Transverse colon (tissue), 4 donors: Measurements from ENCODE around the gene PRDM9. TPM values are rescaled to one million over a fixed set of nuclear protein-coding genes. Genes with fewer than 3 reads are reported as not detected.
"Not testable (repeated sequence)": the region's sequence is repeated elsewhere in the genome, so short reads cannot be mapped to it uniquely, and the experiment has no call there.

Experiments used
- DNase-seq: peaks from one replicate; pipeline ENCODE4 v3.0.0-alpha.2; 2019
- H3K27ac ChIP-seq, 4 donors: fragments of 200-600 bp; sonication (generic); 2 replicates each; pipeline ENCODE4 v1.5.1; 2016 to 2018; ENCODE audit warnings: inconsistent platforms in 4 of 4
- H3K27me3 ChIP-seq: fragments of 200-600 bp; sonication (generic); 2 replicates; pipeline ENCODE4 v1.5.1; 2017; ENCODE audit warnings: inconsistent platforms
- H3K36me3 ChIP-seq, 4 donors: fragments of 200-600 bp; sonication (generic); 2 replicates each; pipeline ENCODE4 v1.5.1; 2017 to 2019; ENCODE audit warnings: inconsistent platforms in 4 of 4
- H3K4me1 ChIP-seq, 4 donors: fragments of 200-600 bp; sonication (generic); 2 replicates each; pipeline ENCODE4 v1.5.1; 2017 to 2020; ENCODE audit warnings: inconsistent platforms in 4 of 4
- H3K4me3 ChIP-seq, 4 donors: fragments of 200-600 bp; sonication (generic); 1 replicate in 1 of 4; 2 replicates in 3 of 4; pipeline versions ENCODE4 v1.5.1 to v1.6.1; 2017 to 2019; ENCODE audit warnings: inconsistent platforms in 4 of 4
- H3K9me3 ChIP-seq, 2 donors: fragments of 200-600 bp; sonication (generic); 2 replicates each; pipeline ENCODE4 v1.5.1; 2017 to 2019; ENCODE audit warnings: inconsistent platforms in 2 of 2
- CTCF ChIP-seq, 5 experiments: fragments of 200-600 bp in 3 of 5; fragments of 450-650 bp in 2 of 5; sonication (generic) in 3 of 5; IDR thresholded peaks; 1 replicate in 2 of 5; 2 replicates in 3 of 5; pipeline ENCODE4 v1.5.1; 2016 to 2017; ENCODE audit warnings: antibody characterized with exemption in 5 of 5, inconsistent platforms in 3 of 5, mild to moderate bottlenecking in 2 of 5, moderate library complexity in 1 of 5
- EP300 ChIP-seq: sonication (generic); formaldehyde crosslinking; IDR thresholded peaks from one replicate; pipeline ENCODE4 v1.6.1; 2017; ENCODE audit warnings: antibody characterized with exemption, low read depth
- POLR2A ChIP-seq: fragments of 450-650 bp; IDR thresholded peaks from one replicate; pipeline ENCODE4 v1.6.1; 2016; ENCODE audit warnings: antibody characterized with exemption, mild to moderate bottlenecking, moderate library complexity
- POLR2AphosphoS5 ChIP-seq, 3 donors: sonication (generic); formaldehyde crosslinking; IDR thresholded peaks; one replicate each; pipeline ENCODE4 v1.6.1; 2016; ENCODE audit warnings: antibody characterized with exemption in 3 of 3
- WGBS, 2 donors: methylation state at CpG; one replicate each; pipeline ENCODE4 v1.1.5; 2018; ENCODE audit warnings: low coverage in 1 of 2; 5-methylcytosine and 5-hydroxymethylcytosine counted together
- in situ Hi-C, 4 donors: fragments of 200-750 bp; cut with MboI; loops; one replicate each; pipeline versions ENCODE4 v1.15.0 to v1.15.1; 2017; ENCODE audit warnings: low sequenced_read_pairs in 3 of 4, low pct_ligation_motif_present in 1 of 4, low pct_unique_long_range_greater_than_20kb in 1 of 4
- intact Hi-C: fragments of 100-400 bp; cut with DNase I; formaldehyde crosslinking; loops from one replicate; pipeline ENCODE4 v1.15.1; 2023; ENCODE audit warnings: low total_unique reads
- total RNA-seq, 4 donors: library from RNA; depleted of rRNA; stranded (reverse); fragments of >200 nt; gene quantifications; one replicate each; pipeline ENCODE4 v1.1.0, GENCODE V29; 2016

PRDM9 gene
- total RNA-seq, 4 donors from 2014 or later, result not detected

GRCh38 chr5:23522553-23522952, 15.1 kb downstream of the PRDM9 start:
- in situ Hi-C loops (no loop called here), intact Hi-C loops (no loop called here)
- 94% methylated on average over 4 of the region's 4 CpGs; no CpG with 5 or more reads in 1 of the 2 donors for WGBS, 2 donors
- Histone ChIP-seq H3K4me3 (no peak overlapping the region), H3K36me3 (no peaks in the 10 kb centered on the region), H3K27ac (no peak overlapping the region), H3K4me1 (no peaks in the 10 kb centered on the region), H3K27me3 (no peaks in the 10 kb centered on the region), H3K9me3 (no peaks in the 10 kb centered on the region)
- TF ChIP-seq POLR2AphosphoS5 (IDR thresholded peaks at IDR 0.05), result no peak
- no peak for TF ChIP-seq CTCF (IDR thresholded peaks at IDR 0.05)
- no peak for TF ChIP-seq POLR2A
- TF ChIP-seq EP300, result no peak
- no peak for DNase-seq

GRCh38 chr5:23523031-23523430, 15.6 kb downstream of the PRDM9 start:
- in situ Hi-C loops, result no loop called here
- 80 to 96% methylated on average over 1 of the region's 1 CpG for WGBS, 2 donors
- intact Hi-C loops, result no loop called here
- H3K27me3 ChIP-seq, result no peaks in the 10 kb centered on the region
- no peak overlapping the region for H3K4me3 ChIP-seq
- TF ChIP-seq POLR2A (no peak), POLR2AphosphoS5 (IDR thresholded peaks at IDR 0.05) (no peak), EP300 (no peak), CTCF (IDR thresholded peaks at IDR 0.05) (no peak)
- H3K27ac ChIP-seq, result no peak overlapping the region
- no peaks in the 10 kb centered on the region for H3K4me1 ChIP-seq
- DNase-seq, result no peak
- no peaks in the 10 kb centered on the region for H3K36me3 ChIP-seq
- H3K9me3 ChIP-seq, result no peaks in the 10 kb centered on the region

- WGBS, 2 donors, result 85% methylated on average over 2 of the region's 2 CpGs; no CpG with 5 or more reads in 1 of the 2 donors
- H3K4me3 ChIP-seq, result no peak overlapping the region
These were observed 16.6 kb downstream of the PRDM9 start for GRCh38 chr5:23523998-23524397.

GRCh38 chr5:23525751-23526150, 18.3 kb downstream of the PRDM9 start:
- DNase-seq, result no peak
- no peaks in the 10 kb centered on the region for H3K9me3 ChIP-seq
- H3K4me1 ChIP-seq, result no peaks in the 10 kb centered on the region
- intact Hi-C loops (no loop called here), in situ Hi-C loops (no loop called here)
- TF ChIP-seq POLR2A (no peak), CTCF (IDR thresholded peaks at IDR 0.05) (no peak), EP300 (no peak), POLR2AphosphoS5 (IDR thresholded peaks at IDR 0.05) (no peak)
- H3K4me3 ChIP-seq, result no peak overlapping the region
- H3K27ac ChIP-seq, result no peak overlapping the region
- H3K36me3 ChIP-seq, result no peaks in the 10 kb centered on the region
- H3K27me3 ChIP-seq, result no peaks in the 10 kb centered on the region

More at GRCh38 chr5:23523998-23524397, 16.6 kb downstream of the PRDM9 start:
- TF ChIP-seq POLR2AphosphoS5 (IDR thresholded peaks at IDR 0.05) (no peak), EP300 (no peak), POLR2A (no peak), CTCF (IDR thresholded peaks at IDR 0.05) (no peak)
- DNase-seq, result no peak
- Histone ChIP-seq H3K4me1 (no peaks in the 10 kb centered on the region), H3K27ac (no peak overlapping the region), H3K27me3 (no peaks in the 10 kb centered on the region), H3K36me3 (no peaks in the 10 kb centered on the region), H3K9me3 (no peaks in the 10 kb centered on the region)
- intact Hi-C loops (no loop called here), in situ Hi-C loops (no loop called here)

GRCh38 chr5:23526616-23527015, 19.2 kb downstream of the PRDM9 start:
- H3K4me3 ChIP-seq, H3K36me3 ChIP-seq, H3K4me1 ChIP-seq, H3K27ac ChIP-seq, intact Hi-C loops, H3K27me3 ChIP-seq, in situ Hi-C loops, H3K9me3 ChIP-seq, DNase-seq: not testable (repeated sequence)
- 84% methylated on average over 5 of the region's 5 CpGs; no CpG with 5 or more reads in 1 of the 2 donors for WGBS, 2 donors

- 79 to 94% methylated on average over 3 to 15 of the region's 15 CpGs for WGBS, 2 donors
These were observed 20.0 kb downstream of the PRDM9 start for GRCh38 chr5:23527216-23527920.

More at GRCh38 chr5:23527216-23527920, 20.0 kb downstream of the PRDM9 start:
- DNase-seq, H3K4me1 ChIP-seq, H3K9me3 ChIP-seq, intact Hi-C loops, H3K27me3 ChIP-seq, H3K27ac ChIP-seq, H3K4me3 ChIP-seq, in situ Hi-C loops, H3K36me3 ChIP-seq: not testable (repeated sequence)
